Measurements from ENCODE around the gene SIPA1L3. TPM values are rescaled to one million over a fixed set of nuclear protein-coding genes. Genes with fewer than 3 reads are reported as not detected.

Gene SIPA1L3
- polyA plus RNA-seq, 1 of the 3 experiments (the other 2 are of a cell fraction), result 11.6 TPM

DNA sequence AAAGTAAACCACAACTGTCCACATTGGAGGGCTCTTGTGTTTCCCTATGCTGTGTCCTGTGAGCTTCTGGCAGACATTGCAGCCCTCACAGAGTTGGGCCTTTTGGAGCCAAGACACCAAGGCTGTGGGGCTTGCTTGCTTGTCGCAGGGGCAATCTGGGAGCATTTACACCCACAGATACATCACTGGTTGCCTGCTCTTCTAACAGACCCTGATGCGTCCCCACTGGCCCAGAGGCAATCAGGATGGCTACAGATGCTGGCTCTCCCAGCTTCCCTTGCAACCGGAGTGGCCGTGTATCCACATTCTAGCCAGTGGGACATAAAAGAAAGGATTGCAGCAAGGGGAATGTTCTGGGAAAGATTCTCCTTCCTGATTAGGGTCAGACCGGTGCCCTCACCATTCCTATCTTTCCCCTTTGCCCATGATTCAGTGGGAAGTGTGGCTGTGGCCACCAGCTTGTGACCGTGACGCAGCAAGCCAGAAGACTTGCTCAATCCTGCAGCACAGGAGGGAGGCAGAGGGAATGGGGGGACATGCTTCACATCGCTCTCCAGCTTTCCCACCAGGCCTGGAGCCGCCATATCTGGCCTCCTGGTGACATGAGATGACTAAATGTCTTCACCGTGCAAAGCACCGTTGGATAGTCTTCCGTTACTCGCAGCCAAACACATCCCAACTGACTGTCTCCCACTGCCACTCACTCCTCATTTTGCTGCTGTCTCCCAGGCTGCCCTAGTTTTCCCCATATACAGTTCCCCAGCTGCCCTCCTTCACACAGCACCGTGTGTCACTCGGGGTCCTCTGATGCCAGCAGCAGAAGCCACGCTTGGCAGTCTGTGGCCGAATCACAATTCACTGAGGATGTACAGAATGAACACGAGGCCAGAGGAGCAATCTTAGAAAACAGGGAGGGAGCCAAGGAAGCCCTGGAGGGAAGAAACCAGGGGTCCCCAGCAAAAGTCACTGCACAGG is 166.1 kb downstream of the SIPA1L3 start (continued):
- TF ChIP-seq SIN3A (IDR thresholded peaks at IDR 0.05; ENCODE audit: borderline replicate concordance, low read depth, low read length), result no peak
- TF ChIP-seq GATA2 (CRISPR knock-in tag; IDR thresholded peaks at IDR 0.05), result no peak
- no peak for TF ChIP-seq FOXJ3 (CRISPR knock-in tag; IDR thresholded peaks at IDR 0.05)

DNA sequence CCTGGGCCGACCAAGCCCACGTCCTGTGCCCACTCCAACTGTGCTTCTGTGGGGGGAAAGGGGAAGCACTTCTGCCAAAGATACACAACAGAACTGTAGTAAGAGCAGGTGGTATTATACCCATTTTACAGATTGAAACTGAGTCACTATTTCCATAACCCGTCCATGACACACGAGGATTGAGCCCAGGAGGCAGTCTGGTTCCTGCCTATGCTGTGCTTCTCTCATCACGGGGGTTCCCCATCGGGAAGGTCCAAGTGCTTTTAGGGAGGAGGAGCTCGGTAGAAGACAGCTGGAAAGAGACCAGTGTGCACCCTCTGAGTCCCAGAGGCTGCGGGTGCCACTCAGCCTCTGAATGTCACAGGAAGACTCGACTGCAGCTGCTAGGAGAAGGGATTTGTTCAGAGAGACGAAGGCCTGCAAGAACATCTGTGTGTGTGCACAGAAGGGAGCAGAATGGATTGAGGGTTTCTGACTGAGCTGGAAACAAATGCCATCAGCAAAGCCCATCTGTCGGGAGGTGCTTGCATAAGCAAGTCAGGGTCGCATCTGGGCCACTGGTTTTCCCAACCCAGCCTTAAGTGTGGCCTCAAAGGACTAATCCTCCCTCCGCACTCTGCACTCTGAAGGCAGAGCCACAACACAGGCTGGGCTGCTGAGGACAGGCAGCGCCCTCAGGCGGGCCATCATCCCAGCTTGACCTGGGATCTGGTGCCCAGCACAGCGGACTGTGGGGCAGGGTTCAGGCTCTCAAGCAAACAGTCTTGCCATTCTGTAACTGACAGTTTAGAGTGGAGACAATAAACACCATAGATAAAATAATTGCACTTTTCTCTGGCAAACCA is 167.1 kb downstream of the SIPA1L3 start:
- H2AFZ ChIP-seq (ENCODE audit: low read depth), result no peak overlapping the region

DNA sequence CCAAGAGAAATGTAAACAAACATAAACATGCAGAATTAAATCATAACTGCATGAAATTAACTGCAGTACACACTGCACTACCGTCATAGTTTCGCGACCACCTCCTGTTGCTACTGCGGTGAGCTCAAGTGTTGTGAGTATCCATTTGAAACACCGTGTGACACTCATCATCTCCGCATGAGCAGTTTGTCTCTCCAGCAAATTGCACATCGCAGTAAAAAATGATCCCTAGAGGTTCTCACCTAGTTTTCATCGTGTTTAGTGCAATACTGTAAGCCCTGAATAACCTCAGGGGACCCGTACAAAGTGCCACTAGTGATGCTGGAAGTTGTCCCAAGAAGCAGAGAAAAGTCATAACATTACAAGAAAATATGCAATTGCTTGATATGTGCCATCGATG is 169.3 kb downstream of the SIPA1L3 start:
- Histone ChIP-seq H3K9me2 (no peaks in the 10 kb centered on the region), H3F3A (replicated peaks; ENCODE audit: insufficient read depth) (peaks cover 7% of the 10 kb centered on the region), H3K4me1 (ENCODE audit: control insufficient read depth in 1 of 2, insufficient read depth in 2 of 2, low read depth in 1 of 2, low read length in 1 of 2) (peaks cover 4 to 7% of the 10 kb centered on the region in 2 experiments; a peak in 1 of 4 replicates), H3K9ac (no peak overlapping the region), H3K9me3 (no peaks in the 10 kb centered on the region), H2AFZ (ENCODE audit: low read depth) (no peak overlapping the region), H3K27ac (ENCODE audit: low read depth in 2 of 2, low read length in 1 of 2) (no peak overlapping the region), H3K4me3 (ENCODE audit: low read depth in 2 of 2, low read length in 1 of 2) (no peak overlapping the region), H3K36me3 (replicated peaks in 1 of 2; ENCODE audit: control insufficient read depth in 1 of 2, insufficient read depth in 2 of 2, low read length in 1 of 2) (peaks cover 0 to 5% of the 10 kb centered on the region in 2 experiments), H3K27me3 (ENCODE audit: insufficient read depth) (no peaks in the 10 kb centered on the region), H3K4me2 (no peak overlapping the region), H3K79me2 (ENCODE audit: insufficient read depth) (peaks cover 15% of the 10 kb centered on the region; the same call in 1 of the 2 replicates), H4K20me1 (ENCODE audit: insufficient read depth) (0 out of 2 replicates have a peak, but pooled peaks cover 3% of the 10 kb centered on the region)
- WGBS (ENCODE audit: low lambda C conversion rate), result 97% methylated on average over 10 of the region's 10 CpGs
- ChIA-PET CTCF (interaction anchor here (1.0 to 6.7 kb wide), 4 partner anchors 11 to 178 kb away, joined by 3 to 38 read pairs (median 6); no protein-coding TSS in a partner anchor), POLR2A (no interaction called here)
- no peak for DNase-seq
- no peak for TF ChIP-seq SMC3 (IDR thresholded peaks at IDR 0.05; ENCODE audit: low read depth, low read length)
- TF ChIP-seq, protein P1, sequence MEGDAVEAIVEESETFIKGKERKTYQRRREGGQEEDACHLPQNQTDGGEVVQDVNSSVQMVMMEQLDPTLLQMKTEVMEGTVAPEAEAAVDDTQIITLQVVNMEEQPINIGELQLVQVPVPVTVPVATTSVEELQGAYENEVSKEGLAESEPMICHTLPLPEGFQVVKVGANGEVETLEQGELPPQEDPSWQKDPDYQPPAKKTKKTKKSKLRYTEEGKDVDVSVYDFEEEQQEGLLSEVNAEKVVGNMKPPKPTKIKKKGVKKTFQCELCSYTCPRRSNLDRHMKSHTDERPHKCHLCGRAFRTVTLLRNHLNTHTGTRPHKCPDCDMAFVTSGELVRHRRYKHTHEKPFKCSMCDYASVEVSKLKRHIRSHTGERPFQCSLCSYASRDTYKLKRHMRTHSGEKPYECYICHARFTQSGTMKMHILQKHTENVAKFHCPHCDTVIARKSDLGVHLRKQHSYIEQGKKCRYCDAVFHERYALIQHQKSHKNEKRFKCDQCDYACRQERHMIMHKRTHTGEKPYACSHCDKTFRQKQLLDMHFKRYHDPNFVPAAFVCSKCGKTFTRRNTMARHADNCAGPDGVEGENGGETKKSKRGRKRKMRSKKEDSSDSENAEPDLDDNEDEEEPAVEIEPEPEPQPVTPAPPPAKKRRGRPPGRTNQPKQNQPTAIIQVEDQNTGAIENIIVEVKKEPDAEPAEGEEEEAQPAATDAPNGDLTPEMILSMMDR (IDR thresholded peaks at IDR 0.05), result no peak
- TF ChIP-seq FOXJ3 (CRISPR knock-in tag; IDR thresholded peaks at IDR 0.05), result no peak
- TF ChIP-seq, protein P2, sequence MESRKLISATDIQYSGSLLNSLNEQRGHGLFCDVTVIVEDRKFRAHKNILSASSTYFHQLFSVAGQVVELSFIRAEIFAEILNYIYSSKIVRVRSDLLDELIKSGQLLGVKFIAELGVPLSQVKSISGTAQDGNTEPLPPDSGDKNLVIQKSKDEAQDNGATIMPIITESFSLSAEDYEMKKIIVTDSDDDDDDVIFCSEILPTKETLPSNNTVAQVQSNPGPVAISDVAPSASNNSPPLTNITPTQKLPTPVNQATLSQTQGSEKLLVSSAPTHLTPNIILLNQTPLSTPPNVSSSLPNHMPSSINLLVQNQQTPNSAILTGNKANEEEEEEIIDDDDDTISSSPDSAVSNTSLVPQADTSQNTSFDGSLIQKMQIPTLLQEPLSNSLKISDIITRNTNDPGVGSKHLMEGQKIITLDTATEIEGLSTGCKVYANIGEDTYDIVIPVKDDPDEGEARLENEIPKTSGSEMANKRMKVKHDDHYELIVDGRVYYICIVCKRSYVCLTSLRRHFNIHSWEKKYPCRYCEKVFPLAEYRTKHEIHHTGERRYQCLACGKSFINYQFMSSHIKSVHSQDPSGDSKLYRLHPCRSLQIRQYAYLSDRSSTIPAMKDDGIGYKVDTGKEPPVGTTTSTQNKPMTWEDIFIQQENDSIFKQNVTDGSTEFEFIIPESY (IDR thresholded peaks at IDR 0.05; ENCODE audit: borderline replicate concordance, low read depth), result no peak
- no peak for TF ChIP-seq FOSL2 (IDR thresholded peaks at IDR 0.05; ENCODE audit: borderline replicate concordance, low read depth)
- no peak for TF ChIP-seq MXI1 (IDR thresholded peaks at IDR 0.05; ENCODE audit: low read depth, low read length)
- TF ChIP-seq NFIC (IDR thresholded peaks at IDR 0.05; ENCODE audit: borderline replicate concordance), result no peak
- TF ChIP-seq RFX5 (IDR thresholded peaks at IDR 0.05; ENCODE audit: low read length), result no peak
- no peak for TF ChIP-seq EZH2phosphoT487 (IDR thresholded peaks at IDR 0.05; ENCODE audit: borderline replicate concordance, low read depth)

More for the DNA sequence above, 167.1 kb downstream of the SIPA1L3 start:
- Histone ChIP-seq H3K9ac (no peak overlapping the region), H3F3A (replicated peaks; ENCODE audit: insufficient read depth) (no peaks in the 10 kb centered on the region), H3K27ac (ENCODE audit: low read depth in 2 of 2, low read length in 1 of 2) (peak overlapping the region in 1 of 2 experiments; percentile 37; a peak in 2 of 4 replicates), H3K36me3 (replicated peaks in 1 of 2; ENCODE audit: control insufficient read depth in 1 of 2, insufficient read depth in 2 of 2, low read length in 1 of 2) (peaks cover 0 to 5% of the 10 kb centered on the region in 2 experiments), H3K9me3 (no peaks in the 10 kb centered on the region), H4K20me1 (ENCODE audit: insufficient read depth) (no peaks in the 10 kb centered on the region), H3K27me3 (ENCODE audit: insufficient read depth) (no peaks in the 10 kb centered on the region), H3K4me1 (ENCODE audit: control insufficient read depth in 1 of 2, insufficient read depth in 2 of 2, low read depth in 1 of 2, low read length in 1 of 2) (peaks cover 0 to 7% of the 10 kb centered on the region in 2 experiments; a peak in 1 of 4 replicates), H3K4me3 (ENCODE audit: low read depth in 2 of 2, low read length in 1 of 2) (no peak overlapping the region), H3K9me2 (no peaks in the 10 kb centered on the region), H3K79me2 (ENCODE audit: insufficient read depth) (peaks cover 17% of the 10 kb centered on the region; the same call in 1 of the 2 replicates), H3K4me2 (no peak overlapping the region)
- 82% methylated on average over 12 of the region's 16 CpGs for WGBS (ENCODE audit: low lambda C conversion rate)
- ChIA-PET CTCF (interaction anchor here (1.2 to 6.7 kb wide), 3 partner anchors 20 to 177 kb away, joined by 3 to 38 read pairs (median 3); no protein-coding TSS in a partner anchor), POLR2A (interaction anchor here (0.6 kb wide), 1 partner anchor 38 kb away, joined by 3 read pairs; no protein-coding TSS in a partner anchor)
- DNase-seq, result peak; percentile 69
- peak; percentile 42 for TF ChIP-seq RAD21 (IDR thresholded peaks at IDR 0.05; ENCODE audit: low read length)
- TF ChIP-seq, protein P3, sequence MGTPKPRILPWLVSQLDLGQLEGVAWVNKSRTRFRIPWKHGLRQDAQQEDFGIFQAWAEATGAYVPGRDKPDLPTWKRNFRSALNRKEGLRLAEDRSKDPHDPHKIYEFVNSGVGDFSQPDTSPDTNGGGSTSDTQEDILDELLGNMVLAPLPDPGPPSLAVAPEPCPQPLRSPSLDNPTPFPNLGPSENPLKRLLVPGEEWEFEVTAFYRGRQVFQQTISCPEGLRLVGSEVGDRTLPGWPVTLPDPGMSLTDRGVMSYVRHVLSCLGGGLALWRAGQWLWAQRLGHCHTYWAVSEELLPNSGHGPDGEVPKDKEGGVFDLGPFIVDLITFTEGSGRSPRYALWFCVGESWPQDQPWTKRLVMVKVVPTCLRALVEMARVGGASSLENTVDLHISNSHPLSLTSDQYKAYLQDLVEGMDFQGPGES (IDR thresholded peaks at IDR 0.05; ENCODE audit: low read depth, low read length), result no peak

All from SK-N-SH (cell line).